ENCODE measurements around the gene VIM.
"Not testable (repeated sequence)": the region's sequence is repeated elsewhere in the genome, so short reads cannot be mapped to it uniquely, and the experiment has no call there.

Gene VIM

DNA sequence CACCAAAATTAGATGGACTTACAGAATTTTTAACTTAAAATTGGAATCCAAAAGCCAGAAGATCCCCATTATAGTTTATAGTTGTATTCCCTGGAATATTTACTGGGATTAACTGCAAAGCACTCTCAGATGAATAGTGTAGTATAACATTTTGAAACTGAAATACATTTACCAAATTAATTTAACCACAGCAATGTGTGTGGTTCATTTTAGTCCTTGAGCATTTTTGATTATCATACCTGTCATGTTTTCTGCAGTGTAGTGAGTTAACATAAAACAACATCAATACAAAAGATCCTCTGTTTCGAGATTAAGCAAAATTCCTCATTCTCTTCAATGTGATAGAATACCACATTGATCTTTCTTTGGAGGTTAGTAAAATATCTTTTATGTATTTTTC, 3.7 kb downstream of the VIM start:
- DNase-seq (ENCODE audit: low read depth in 1 of 2, low spot score in 1 of 2), result no peak

DNA sequence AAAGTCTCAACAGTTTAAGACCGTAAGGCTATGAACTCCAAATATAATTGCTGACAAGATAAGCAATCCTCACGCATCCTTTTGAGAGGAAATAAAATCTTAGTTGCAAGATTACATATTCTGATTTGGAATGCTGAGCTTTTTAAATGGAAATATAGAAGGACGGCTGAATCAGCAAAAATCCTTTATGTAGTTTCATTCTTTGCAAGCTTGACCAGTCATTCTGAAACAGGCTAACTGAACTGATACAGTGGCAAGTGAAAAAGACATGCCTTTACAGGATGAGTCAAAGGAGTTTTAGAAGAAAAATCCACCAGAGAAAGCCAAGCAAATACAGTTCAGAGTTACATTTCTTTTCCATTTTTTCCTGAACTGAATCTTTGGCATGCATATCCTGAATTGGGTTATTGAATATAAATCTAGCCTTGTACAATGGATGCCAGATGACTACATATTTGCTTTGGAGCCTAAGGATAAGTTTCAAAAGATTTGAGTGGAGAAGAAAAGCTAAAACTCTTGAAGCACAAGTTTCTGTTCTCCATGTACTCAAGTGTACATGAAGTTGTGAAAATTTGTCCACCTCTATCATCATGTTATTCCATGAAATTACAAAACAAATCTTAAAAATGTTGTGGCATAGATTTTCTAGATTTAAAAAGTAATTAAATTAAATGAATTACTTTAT, 4.4 kb downstream of the VIM start:
- no peak for DNase-seq (ENCODE audit: low read depth in 1 of 2, low spot score in 1 of 2)

DNA sequence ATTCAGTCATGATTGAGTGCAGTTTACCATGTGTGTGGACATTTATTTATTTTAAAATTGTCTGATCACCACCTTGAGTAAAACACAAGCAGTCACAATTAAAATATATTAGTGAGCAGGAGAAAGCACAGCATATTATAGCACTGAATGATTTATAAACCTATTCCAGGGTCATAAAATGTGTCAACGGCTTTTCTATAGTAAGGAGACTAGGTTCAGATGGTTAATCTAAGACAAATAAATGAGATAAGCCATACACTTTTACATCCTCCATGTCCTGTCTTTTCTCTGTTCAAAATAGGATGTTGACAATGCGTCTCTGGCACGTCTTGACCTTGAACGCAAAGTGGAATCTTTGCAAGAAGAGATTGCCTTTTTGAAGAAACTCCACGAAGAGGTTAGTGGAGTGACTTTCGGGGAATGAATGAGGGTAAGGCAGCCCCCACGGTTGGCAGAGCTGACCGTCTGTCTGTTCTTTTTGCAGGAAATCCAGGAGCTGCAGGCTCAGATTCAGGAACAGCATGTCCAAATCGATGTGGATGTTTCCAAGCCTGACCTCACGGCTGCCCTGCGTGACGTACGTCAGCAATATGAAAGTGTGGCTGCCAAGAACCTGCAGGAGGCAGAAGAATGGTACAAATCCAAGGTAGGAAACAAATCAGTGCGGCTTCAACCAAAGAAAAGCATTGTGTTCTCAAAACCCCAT, 5.4 kb downstream of the VIM start:
- no peak for DNase-seq (ENCODE audit: low read depth in 1 of 2, low spot score in 1 of 2)

DNA sequence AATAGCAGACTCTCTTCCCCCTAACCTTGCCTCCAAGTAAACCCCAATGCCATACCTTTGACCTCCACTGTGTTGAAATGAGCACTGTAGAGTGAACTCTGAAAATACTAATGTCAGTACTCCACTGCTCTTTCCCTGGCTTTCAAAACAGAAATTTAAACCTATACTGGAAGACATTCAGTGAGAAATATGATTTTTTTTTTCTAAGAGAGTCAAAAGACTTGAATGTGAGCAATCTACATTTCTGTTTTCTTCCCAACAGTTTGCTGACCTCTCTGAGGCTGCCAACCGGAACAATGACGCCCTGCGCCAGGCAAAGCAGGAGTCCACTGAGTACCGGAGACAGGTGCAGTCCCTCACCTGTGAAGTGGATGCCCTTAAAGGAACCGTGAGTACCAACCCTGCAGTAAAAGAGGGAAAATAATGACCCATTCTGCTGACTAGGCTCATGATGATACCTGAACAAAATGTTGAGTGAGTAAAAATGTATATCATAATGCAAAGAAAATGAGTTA, 6.4 kb downstream of the VIM start:
- DNase-seq (ENCODE audit: low read depth in 1 of 2, low spot score in 1 of 2), result no peak

DNA sequence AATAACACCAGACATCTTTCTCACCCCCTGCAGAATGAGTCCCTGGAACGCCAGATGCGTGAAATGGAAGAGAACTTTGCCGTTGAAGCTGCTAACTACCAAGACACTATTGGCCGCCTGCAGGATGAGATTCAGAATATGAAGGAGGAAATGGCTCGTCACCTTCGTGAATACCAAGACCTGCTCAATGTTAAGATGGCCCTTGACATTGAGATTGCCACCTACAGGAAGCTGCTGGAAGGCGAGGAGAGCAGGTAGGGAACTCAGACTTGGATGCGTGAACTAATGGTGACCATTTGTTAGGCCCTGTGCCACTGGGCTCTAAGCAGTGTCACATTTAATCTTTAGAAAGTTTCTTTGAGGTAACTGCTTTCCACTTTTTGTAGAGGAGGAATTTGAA, 7.1 kb downstream of the VIM start:
- DNase-seq (ENCODE audit: low read depth in 1 of 2, low spot score in 1 of 2), result no peak

DNA sequence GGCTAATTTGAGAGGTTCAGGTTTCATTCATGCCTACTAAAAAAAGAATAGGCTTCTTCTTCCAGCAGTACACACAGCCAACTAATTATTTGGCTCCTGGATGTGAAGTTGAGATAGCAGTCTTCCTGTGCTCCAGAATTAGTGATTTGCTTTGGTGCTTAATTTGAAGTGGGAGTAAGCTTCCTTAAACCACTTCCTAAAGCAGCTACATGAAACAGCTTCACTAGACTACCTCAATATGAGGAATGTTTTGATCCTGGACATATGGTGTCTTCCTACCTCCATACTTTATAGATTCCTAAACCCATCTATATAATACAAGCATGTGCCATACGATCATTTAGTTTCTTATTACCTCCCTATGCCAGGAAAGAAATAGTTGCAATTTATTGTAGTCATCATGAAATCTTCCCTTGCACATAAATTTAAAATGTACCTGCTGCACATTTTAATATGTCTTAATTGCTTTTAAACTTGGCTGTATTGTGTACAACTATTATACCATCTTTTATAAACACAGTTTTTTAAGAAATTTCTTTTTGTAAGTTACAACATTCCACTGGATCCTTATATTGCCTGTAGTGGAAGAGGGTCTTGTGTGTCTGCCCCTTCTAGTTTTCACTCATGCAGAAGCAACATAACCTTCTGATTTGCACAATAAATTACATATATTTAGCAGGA, 8.6 kb downstream of the VIM start:
- DNase-seq (ENCODE audit: low read depth in 1 of 2, low spot score in 1 of 2), result no peak

DNA sequence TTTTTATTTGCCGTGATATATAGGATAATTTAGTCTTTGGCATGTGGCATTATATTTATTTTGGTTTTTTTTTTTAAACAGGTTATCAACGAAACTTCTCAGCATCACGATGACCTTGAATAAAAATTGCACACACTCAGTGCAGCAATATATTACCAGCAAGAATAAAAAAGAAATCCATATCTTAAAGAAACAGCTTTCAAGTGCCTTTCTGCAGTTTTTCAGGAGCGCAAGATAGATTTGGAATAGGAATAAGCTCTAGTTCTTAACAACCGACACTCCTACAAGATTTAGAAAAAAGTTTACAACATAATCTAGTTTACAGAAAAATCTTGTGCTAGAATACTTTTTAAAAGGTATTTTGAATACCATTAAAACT, 9.1 kb downstream of the VIM start:
- no peak for DNase-seq (ENCODE audit: low read depth in 1 of 2, low spot score in 1 of 2)

DNA sequence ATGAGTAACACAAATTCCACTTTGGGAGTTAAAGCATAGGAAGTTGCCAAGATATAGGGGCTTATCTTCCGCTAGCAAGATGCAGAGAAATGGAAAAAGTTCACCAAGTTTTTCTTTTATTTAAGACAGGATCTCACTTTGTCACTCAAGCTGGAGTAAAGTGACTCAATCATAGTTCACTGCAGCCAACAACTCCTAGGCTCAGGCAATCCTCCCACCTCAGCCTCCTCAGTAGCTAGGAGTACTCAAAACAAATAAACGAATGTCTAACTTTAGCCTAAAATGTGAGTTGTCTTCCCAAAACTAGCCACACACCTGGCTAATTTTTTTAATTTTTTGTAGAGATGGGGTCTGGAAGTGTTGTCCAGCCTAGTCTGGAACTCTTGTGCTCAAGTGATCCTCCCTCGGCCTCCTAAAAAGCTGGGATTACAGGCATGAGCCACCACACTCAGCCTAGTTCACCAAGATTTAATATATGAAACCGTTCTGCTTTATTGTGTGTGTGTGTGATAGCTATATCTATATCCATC, 9.9 kb downstream of the VIM start:
- DNase-seq (ENCODE audit: low read depth in 1 of 2, low spot score in 1 of 2), result no peak

DNA sequence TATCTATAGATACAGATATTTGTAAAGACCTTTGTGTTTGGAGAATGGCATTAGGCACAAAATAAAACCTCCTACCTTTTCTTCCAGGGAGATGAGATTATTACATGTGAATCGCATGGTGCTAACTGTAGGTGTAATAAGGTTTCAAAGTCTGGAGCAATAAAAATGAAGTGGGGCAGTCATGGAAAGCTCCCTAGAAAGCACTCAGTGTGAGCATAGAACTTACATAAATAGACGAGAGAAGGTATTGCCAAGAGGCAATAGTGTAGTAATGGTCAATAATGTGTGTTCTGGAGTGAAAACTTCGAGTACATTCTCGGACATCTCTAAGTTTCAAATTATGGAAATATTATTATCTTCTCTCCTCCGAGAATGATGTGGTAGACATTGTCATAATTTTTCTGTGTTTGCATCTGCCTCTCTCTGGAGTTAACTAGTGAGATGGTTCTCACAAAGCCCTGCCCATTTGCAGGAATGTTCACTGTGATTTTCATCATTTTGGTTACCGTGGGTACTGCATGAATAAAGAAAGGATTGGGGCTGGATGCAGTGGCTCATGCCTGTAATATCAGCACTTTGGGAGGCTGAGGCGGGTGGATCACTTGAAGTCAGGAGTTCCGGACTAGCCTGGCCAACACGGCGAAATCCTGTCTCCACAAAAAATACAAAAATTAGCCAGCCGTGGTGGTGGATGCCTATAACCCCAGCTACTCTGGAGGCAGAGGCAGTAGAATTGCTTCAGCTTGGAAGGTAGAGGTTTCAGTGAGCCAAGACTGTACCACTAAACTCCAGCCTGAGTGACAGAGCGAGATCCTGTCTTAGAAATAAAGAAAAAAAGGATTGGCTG, 10.6 kb downstream of the VIM start:
- no peak for DNase-seq (ENCODE audit: low read depth in 1 of 2, low spot score in 1 of 2)

DNA sequence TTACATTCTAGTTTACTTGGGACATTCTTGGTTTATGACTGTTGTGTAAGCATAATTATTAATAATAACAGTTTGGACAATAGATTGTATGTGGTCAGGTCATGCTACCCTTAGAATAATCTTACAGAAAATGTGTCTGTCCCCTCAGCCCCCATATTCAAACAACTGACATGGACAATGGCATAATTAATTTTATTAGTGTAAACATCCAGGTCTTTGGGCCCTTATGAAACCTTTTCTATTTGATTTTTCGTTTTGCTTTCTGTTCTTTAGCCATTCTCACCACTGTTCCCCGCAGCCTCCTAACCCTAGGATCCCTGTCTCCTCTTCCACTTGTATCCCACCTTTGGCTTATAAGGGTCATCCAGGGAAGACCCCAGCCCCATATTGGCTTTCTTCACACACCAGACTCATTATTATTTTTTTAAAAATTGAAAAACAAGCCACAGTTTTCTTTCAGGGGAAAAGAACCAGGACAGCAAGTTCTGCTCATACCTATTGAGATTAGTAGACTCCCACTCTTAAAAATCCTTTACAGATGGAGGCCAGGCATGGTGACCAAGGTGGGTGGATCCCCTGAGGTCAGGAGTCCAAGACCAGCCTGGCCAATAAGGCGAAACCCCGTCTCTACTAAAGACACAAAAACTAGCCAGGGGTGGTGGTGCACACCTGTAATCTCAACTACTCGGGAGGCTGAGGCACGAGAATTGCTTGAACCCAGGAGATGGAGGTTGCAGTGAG, 11.5 kb downstream of the VIM start:
- no peak for DNase-seq (ENCODE audit: low read depth in 1 of 2, low spot score in 1 of 2)

DNA sequence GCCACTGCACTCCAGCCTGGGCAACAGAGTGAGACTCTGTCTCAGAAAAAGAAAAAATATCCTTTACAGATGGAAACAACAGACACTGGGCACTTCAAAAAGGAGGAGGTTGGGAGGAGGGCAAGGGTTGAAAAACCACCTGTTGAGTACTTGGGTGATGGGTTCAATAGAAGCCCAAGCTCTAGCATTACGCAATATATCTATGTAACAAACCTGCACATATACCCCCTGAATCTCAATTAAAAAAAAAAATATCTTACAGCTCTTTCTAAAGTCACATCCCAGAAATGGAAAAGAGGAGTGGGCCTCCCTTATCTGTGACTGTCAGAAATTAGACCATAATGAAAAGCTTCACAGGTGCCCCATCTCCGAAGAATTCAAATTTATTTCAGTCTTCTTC, 12.1 kb downstream of the VIM start:
- DNase-seq (ENCODE audit: low read depth in 1 of 2, low spot score in 1 of 2), result no peak

DNA sequence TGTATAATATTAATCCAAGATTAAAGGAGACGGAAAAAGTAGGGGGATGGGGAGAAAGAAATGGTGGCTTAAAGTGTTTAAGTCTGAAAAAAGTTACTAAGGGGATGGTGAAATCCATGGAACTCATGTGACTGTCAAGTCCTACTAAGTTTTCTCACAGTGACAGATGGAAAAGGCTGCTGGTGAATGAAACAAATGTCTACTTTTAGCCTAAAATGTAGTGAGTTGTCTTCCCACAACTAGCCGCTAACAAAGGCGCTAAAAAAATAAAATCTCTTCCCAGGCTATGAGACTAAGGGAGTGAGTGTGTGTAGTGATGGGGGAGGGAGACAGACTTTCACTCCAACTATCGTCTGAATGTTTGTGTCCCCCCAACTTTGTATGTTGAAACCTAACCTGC, 12.6 kb downstream of the VIM start:
- DNase-seq (ENCODE audit: low read depth in 1 of 2, low spot score in 1 of 2), result no peak

DNA sequence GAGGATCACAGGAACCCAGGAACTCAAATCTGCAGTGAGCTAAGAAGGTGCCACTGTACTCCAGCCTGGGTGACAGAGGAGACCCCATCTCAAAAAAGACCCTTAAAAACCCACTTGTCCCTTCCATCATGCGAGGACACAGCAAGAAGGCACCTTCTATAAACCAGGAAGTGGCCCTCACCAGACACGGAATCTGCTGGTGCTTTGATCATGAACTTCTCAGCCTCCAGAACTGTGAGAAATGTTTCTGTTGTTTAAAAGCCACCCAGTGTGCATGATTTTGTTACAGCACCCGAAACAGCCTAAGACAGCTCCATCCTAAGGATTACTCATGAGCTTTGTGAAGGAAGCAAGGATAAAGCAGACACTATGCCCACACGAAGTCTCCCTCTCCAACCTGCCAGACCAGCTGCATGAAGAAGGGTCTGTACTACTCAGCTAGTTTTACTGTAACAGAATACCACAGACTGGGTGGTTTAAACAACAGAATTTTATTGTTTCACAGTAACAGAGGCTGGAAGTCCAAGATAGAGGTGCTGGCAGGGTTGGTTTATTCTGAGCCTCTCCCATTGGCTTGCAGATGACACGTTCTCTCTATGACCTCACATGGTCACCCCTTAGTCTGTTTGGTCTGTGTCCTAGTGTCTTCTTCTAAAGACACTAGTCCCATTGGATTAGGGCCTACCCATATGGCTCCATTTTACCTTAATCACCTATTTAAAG, 13.7 kb downstream of the VIM start:
- no peak for DNase-seq (ENCODE audit: low read depth in 1 of 2, low spot score in 1 of 2)

DNA sequence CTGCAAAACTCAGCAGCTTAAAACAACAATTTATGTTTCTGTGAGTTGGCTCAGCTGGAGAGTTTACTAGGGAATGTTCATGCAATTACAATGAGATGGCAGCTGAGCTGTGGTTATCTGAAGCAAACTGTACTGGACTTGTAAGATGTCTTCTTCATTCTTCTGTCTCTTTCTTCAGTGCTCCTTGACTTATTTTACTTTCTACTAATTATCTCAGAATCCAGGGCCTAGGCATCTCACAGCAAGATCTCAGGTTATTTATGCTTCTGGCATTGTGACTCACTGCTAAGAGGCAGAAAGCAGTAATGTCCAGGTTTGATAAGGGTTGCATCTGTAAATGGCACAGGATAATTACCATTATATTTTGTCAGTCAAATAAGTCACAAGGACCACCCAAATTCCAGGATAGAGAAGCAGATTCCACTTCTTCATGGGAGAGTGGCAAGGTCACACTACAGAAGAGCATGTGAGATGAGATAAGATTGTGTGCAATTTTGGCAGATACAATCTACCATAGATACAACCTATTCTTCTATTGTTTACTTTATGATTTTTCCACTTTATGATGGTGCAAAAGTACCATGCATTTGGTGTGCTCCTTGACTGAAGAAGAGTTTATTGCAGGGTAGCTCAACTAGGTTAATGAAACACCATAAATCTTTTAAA, 16.8 kb downstream of the VIM start:
- DNase-seq (ENCODE audit: low read depth in 1 of 2, low spot score in 1 of 2), result no peak

DNA sequence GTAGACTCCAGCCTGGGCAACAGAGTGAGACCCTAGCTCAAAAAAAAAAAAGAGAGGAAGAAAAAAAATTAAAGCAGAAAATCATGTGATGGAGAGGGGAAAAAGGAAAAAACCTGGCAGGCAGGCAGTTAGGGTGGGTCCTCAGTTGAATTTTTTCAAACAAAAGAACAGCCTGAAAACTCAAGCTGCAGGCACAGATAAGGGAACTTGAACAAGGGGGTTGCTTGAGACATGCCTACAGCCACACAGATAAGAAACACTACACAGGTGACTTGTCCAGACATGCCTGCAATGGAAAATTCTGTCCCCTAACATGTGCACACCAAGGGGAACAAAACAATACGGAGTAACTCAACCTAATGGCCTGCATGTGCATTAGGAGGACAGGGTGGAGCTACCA, 19.2 kb downstream of the VIM start:
- no peak for DNase-seq (ENCODE audit: low read depth in 1 of 2, low spot score in 1 of 2)

DNA sequence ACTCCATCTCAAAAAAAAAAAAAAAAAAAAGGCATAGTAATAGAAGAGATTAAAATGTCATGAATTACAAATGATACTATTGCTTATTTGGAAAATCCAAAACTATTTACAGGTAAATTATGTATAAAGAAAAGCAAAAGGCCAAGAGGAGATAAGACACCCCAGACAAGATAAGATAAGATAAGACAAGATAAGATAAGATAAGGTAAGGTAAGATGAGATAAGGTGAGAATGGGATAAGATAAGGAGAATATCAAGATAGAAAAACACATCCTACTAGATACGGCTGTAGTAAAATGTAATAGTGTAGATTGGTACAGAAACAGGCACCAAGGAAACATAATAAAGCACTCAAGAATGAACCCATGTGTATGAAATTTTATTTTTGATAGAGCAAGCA, 20.9 kb downstream of the VIM start:
- no peak for DNase-seq (ENCODE audit: low read depth in 1 of 2, low spot score in 1 of 2)

DNA sequence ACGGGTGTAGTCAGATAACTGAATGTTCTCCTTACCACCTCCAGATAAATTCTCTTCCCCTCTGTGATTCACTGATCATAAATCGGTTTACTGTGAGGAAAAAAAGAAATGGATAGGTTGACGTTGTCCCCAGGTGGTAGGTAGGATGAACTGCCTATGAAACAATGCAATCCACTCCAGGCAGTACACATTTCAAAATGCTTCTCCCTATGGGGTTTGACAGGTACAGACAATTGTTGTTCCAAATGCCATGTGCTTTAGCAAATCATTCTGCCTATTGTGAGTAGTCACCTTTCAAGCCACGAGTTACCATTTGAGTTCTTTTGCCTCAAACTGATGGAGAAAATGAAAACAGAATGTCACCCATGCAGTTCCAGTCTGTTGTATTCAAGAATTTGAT, 21.8 kb downstream of the VIM start:
- no peak for DNase-seq (ENCODE audit: low read depth in 1 of 2, low spot score in 1 of 2)

DNA sequence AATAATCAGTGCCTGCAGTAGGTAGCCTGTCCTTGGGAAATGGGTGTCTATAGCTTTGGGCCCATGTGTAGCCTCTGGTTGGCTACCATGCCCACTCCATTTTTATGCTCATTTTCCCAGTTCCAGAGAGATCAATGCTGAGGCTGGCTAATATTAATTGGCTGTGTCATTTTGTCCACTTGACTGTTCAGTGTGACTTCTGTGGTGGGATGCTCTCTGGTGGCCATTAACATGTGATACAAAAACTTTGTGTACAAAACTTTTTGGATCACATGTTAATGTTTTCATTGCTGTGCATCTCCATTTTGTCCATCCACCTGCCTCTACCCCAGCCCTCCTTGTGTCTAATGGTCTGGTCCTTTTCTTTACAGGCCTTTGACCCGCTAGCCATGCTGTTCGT, 22.7 kb downstream of the VIM start:
- DNase-seq (ENCODE audit: low read depth in 1 of 2, low spot score in 1 of 2), result no peak

DNA sequence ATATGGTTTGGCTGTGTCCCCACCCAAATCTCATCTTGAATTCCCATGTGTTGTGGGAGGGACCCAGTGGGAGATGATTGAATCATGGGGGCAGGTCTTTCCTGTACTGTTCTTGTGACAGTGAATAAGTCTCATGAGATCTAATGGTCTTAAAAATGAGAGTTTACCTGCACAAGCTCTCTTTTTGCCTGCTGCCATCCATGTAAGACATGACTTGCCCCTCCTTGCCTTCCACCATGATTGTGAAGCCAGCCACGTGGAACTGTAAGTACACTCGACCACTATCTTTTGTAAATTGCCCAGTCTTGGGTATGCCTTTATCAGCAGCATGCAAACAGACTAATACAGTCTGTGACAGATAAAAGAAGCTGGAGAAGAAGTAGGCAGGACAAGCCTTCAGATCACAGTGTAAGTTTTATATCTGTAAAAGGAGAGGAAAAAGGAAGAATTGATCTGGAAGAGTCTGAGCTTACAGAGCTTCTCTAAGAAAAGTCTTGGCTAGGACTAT, 26.6 kb downstream of the VIM start:
- not testable (repeated sequence) for DNase-seq (ENCODE audit: low read depth in 1 of 2, low spot score in 1 of 2)
